Liver (tissue), 9 donors: ENCODE measurements around the gene RPL39L. TPM values are rescaled to one million over a fixed set of nuclear protein-coding genes. Genes with fewer than 3 reads are reported as not detected.
A peak's percentile ranks its signal among the peaks of the same experiment; 100 is the strongest.

Experiments used
- DNase-seq: peaks from one replicate; pipeline ENCODE4 v3.0.0-alpha.2; 2017; ENCODE audit warnings: low spot score
- H3K27ac ChIP-seq, 2 donors: one replicate each; pipeline ENCODE4 v1.7.0; 2013; ENCODE audit warnings: inconsistent platforms in 2 of 2, low read length in 2 of 2, control low read depth in 1 of 2, low read depth in 1 of 2, mild to moderate bottlenecking in 1 of 2
- H3K27me3 ChIP-seq, 4 donors: one replicate each; pipeline versions ENCODE4 v1.6.1 to v1.7.0; 2013; ENCODE audit warnings: low read length in 3 of 4, inconsistent platforms in 1 of 4, mild to moderate bottlenecking in 1 of 4, moderate library complexity in 1 of 4; ENCODE audit not compliant: control insufficient read depth in 4 of 4, insufficient read depth in 4 of 4
- H3K36me3 ChIP-seq, 4 donors: one replicate each; pipeline versions ENCODE4 v1.6.1 to v1.7.0; 2013; ENCODE audit warnings: low read length in 3 of 4, mild to moderate bottlenecking in 3 of 4, low read depth in 1 of 4, moderate library complexity in 1 of 4; ENCODE audit not compliant: control insufficient read depth in 4 of 4, insufficient read depth in 3 of 4
- H3K4me1 ChIP-seq, 4 donors: one replicate each; pipeline versions ENCODE4 v1.6.1 to v1.7.0; 2013; ENCODE audit warnings: low read length in 3 of 4, mild to moderate bottlenecking in 3 of 4, moderate library complexity in 1 of 4; ENCODE audit not compliant: control insufficient read depth in 4 of 4, insufficient read depth in 4 of 4
- H3K4me3 ChIP-seq, 3 donors: one replicate each; pipeline versions ENCODE4 v1.6.1 to v1.7.0; 2013; ENCODE audit warnings: low read length in 3 of 3, control low read depth in 1 of 3, low read depth in 1 of 3, mild to moderate bottlenecking in 1 of 3
- H3K9ac ChIP-seq, 2 donors: one replicate each; pipeline ENCODE4 v1.7.0; 2013; ENCODE audit warnings: low read length in 2 of 2, mild to moderate bottlenecking in 2 of 2, moderate library complexity in 2 of 2, control low read depth in 1 of 2, low read depth in 1 of 2
- H3K9me3 ChIP-seq, 4 donors: one replicate each; pipeline versions ENCODE4 v1.6.1 to v1.7.0; 2013; ENCODE audit warnings: low read length in 3 of 4; ENCODE audit not compliant: control insufficient read depth in 4 of 4
- ATF3 ChIP-seq: IDR thresholded peaks from 2 replicates; pipeline ENCODE4 v1.6.1; 2016; ENCODE audit warnings: antibody characterized with exemption
- EGR1 ChIP-seq, 2 donors: IDR thresholded peaks; 2 replicates each; pipeline ENCODE4 v1.6.1; 2016 to 2018; ENCODE audit warnings: antibody characterized with exemption in 2 of 2, low read depth in 2 of 2
- FOXA1 ChIP-seq: IDR thresholded peaks from 2 replicates; pipeline ENCODE4 v1.6.1; 2016; ENCODE audit warnings: antibody characterized with exemption
- FOXA2 ChIP-seq: IDR thresholded peaks from 2 replicates; pipeline ENCODE4 v1.6.1; 2016; ENCODE audit warnings: antibody characterized with exemption
- GABPA ChIP-seq, 2 donors: IDR thresholded peaks in 1 of 2; conservative IDR thresholded peaks in 1 of 2; 2 replicates each; pipeline ENCODE4 v1.6.1; 2016; ENCODE audit warnings: antibody characterized with exemption in 2 of 2, mild to moderate bottlenecking in 1 of 2, moderate library complexity in 1 of 2
- HNF4A ChIP-seq, 2 donors: conservative IDR thresholded peaks; 2 replicates each; pipeline ENCODE4 v1.6.1; 2016; ENCODE audit warnings: antibody characterized with exemption in 2 of 2, mild to moderate bottlenecking in 2 of 2
- HNF4G ChIP-seq: IDR thresholded peaks from 2 replicates; pipeline ENCODE4 v1.6.1; 2016; ENCODE audit warnings: antibody characterized with exemption
- JUND ChIP-seq, 2 donors: IDR thresholded peaks; 2 replicates each; pipeline ENCODE4 v1.6.1; 2016; ENCODE audit warnings: antibody characterized with exemption in 2 of 2
- MAX ChIP-seq: IDR thresholded peaks from 2 replicates; pipeline ENCODE4 v1.6.1; 2016; ENCODE audit warnings: antibody characterized with exemption
- NR2F2 ChIP-seq: IDR thresholded peaks from 2 replicates; pipeline ENCODE4 v1.6.1; 2016; ENCODE audit warnings: antibody characterized with exemption
- RAD21 ChIP-seq, 2 donors: IDR thresholded peaks; 2 replicates each; pipeline ENCODE4 v1.6.1; 2016; ENCODE audit warnings: antibody characterized with exemption in 2 of 2, mild to moderate bottlenecking in 2 of 2
- REST ChIP-seq: IDR thresholded peaks from 2 replicates; pipeline ENCODE4 v1.6.1; 2016; ENCODE audit warnings: antibody characterized with exemption, mild to moderate bottlenecking
- RXRA ChIP-seq, 2 donors: IDR thresholded peaks; 2 replicates each; pipeline ENCODE4 v1.6.1; 2017 to 2018; ENCODE audit warnings: antibody characterized with exemption in 2 of 2, mild to moderate bottlenecking in 1 of 2
- SP1 ChIP-seq: IDR thresholded peaks from 2 replicates; pipeline ENCODE4 v1.6.1; 2018; ENCODE audit warnings: antibody characterized with exemption, mild to moderate bottlenecking
- TAF1 ChIP-seq: conservative IDR thresholded peaks from 2 replicates; pipeline ENCODE4 v1.6.1; 2016; ENCODE audit warnings: antibody characterized with exemption, mild to moderate bottlenecking
- YY1 ChIP-seq: IDR thresholded peaks from 2 replicates; pipeline ENCODE4 v1.6.1; 2016; ENCODE audit warnings: antibody characterized with exemption, mild to moderate bottlenecking
- ZBTB33 ChIP-seq: IDR thresholded peaks from 2 replicates; pipeline ENCODE4 v1.6.1; 2016; ENCODE audit warnings: antibody characterized with exemption
- WGBS: extraction: QIAGEN DNeasy Blood & Tissue Kit; methylation state at CpG from one replicate; pipeline ENCODE4 v1.1.7; 2013; 5-methylcytosine and 5-hydroxymethylcytosine counted together
- polyA plus RNA-seq, 2 donors: library from polyadenylated mRNA; stranded (reverse) in 1 of 2; unstranded in 1 of 2; fragments of 200-250 nt in 1 of 2; fragments of >200 nt in 1 of 2; fragmentation: Nextera tagmentation in 1 of 2; extraction: Ambion mirVana in 1 of 2; gene quantifications; one replicate each; pipeline versions ENCODE4 v1.2.1 to v1.2.3, GENCODE V29; 2013 to 2015
- total RNA-seq, 2 donors: library from RNA; depleted of rRNA; stranded (reverse); fragments of >200 nt; gene quantifications; one replicate each; pipeline ENCODE4 v1.2.3, GENCODE V29; 2014
- donor health status: healthy.
- donor health status: healthy.
- donor health status: healthy.
- donor health status: healthy.
- donor health status: healthy.

The RPL39L gene
- total and polyA plus RNA-seq, 4 donors, result 1.1 to 6.6 (median 4.2) TPM

- Histone ChIP-seq H3K9me3 (no peaks in the 10 kb centered on the region), H3K9ac (no peak overlapping the region), H3K36me3 (no peaks in the 10 kb centered on the region), H3K27me3 (no peaks in the 10 kb centered on the region), H3K4me1 (peaks cover 1 to 16% (median 6%) of the 10 kb centered on the region in 4 donors), H3K27ac (no peak overlapping the region), H3K4me3 (no peak overlapping the region)
- TF ChIP-seq RXRA (IDR thresholded peaks at IDR 0.05) (peak in 1 of 2 donors; percentile 19), MAX (no peak), NR2F2 (no peak), RAD21 (IDR thresholded peaks at IDR 0.05) (peak in 1 of 2 donors; percentile 9), TAF1 (no peak), HNF4A (conservative IDR thresholded peaks at IDR 0.05) (peak in 1 of 2 donors; percentile 29)
- no peak for DNase-seq
- 40% methylated on average over 2 of the region's 2 CpGs for WGBS
These were observed 30.1 kb upstream of the RPL39L start for GRCh38 chr3:187169231-187169960.

- Histone ChIP-seq H3K36me3 (no peaks in the 10 kb centered on the region), H3K27me3 (no peaks in the 10 kb centered on the region), H3K4me1 (peaks cover 0 to 4% (median 1%) of the 10 kb centered on the region in 4 donors), H3K27ac (no peak overlapping the region), H3K4me3 (no peak overlapping the region), H3K9ac (no peak overlapping the region), H3K9me3 (no peaks in the 10 kb centered on the region)
- TF ChIP-seq YY1, result no peak
- TF ChIP-seq MAX, result no peak
- TF ChIP-seq ATF3, result no peak
- TF ChIP-seq RAD21 (IDR thresholded peaks at IDR 0.05), result no peak
- no peak for TF ChIP-seq SP1
- no peak for TF ChIP-seq FOXA1
- TF ChIP-seq REST, result no peak
- TF ChIP-seq JUND (IDR thresholded peaks at IDR 0.05), result no peak
- TF ChIP-seq FOXA2, result no peak
- TF ChIP-seq ZBTB33, result no peak
- no peak for TF ChIP-seq GABPA (IDR thresholded peaks at IDR 0.05 in 1 of 2, conservative IDR thresholded peaks at IDR 0.05 in 1 of 2)
- no peak for TF ChIP-seq EGR1 (IDR thresholded peaks at IDR 0.05; ENCODE audit: low read depth in 2 of 2)
- TF ChIP-seq NR2F2, result no peak
- TF ChIP-seq TAF1, result no peak
- TF ChIP-seq RXRA (IDR thresholded peaks at IDR 0.05), result no peak
- TF ChIP-seq HNF4A (conservative IDR thresholded peaks at IDR 0.05), result no peak
- no peak for TF ChIP-seq HNF4G
- no peak for DNase-seq
- WGBS, result 89% methylated on average over 5 of the region's 5 CpGs
These were observed 28.5 kb upstream of the RPL39L start for GRCh38 chr3:187167777-187168176.
